Esophagus (tissue), 2 donors: ENCODE results near the gene SLC25A24. TPM values are rescaled to one million over a fixed set of nuclear protein-coding genes. Genes with fewer than 3 reads are reported as not detected.

ENCODE experiments used
- H3K27ac ChIP-seq, 2 donors: one replicate each; pipeline ENCODE4 v1.5.1; 2013; ENCODE audit warnings: low read depth in 2 of 2, mild to moderate bottlenecking in 2 of 2, inconsistent platforms in 1 of 2, low read length in 1 of 2, moderate library complexity in 1 of 2
- H3K27me3 ChIP-seq, 2 donors: one replicate each; pipeline ENCODE4 v1.6.1; 2013; ENCODE audit warnings: low read length in 2 of 2, control low read depth in 1 of 2, mild to moderate bottlenecking in 1 of 2; ENCODE audit not compliant: insufficient read depth in 2 of 2, control insufficient read depth in 1 of 2
- H3K36me3 ChIP-seq, 2 donors: one replicate each; pipeline ENCODE4 v1.6.1; 2013; ENCODE audit warnings: low read length in 1 of 2; ENCODE audit not compliant: control insufficient read depth in 2 of 2, insufficient read depth in 2 of 2
- H3K4me1 ChIP-seq, 2 donors: one replicate each; pipeline ENCODE4 v1.6.1; 2013; ENCODE audit warnings: low read length in 1 of 2; ENCODE audit not compliant: control insufficient read depth in 2 of 2, insufficient read depth in 2 of 2
- H3K4me3 ChIP-seq, 2 donors: one replicate each; pipeline ENCODE4 v1.5.1; 2013; ENCODE audit warnings: low read length in 2 of 2, mild to moderate bottlenecking in 2 of 2, low read depth in 1 of 2, moderate library complexity in 1 of 2
- H3K9me3 ChIP-seq, 2 donors: one replicate each; pipeline ENCODE4 v1.6.1; 2013; ENCODE audit warnings: mild to moderate bottlenecking in 2 of 2, low read depth in 1 of 2, low read length in 1 of 2, moderate library complexity in 1 of 2; ENCODE audit not compliant: control insufficient read depth in 2 of 2, insufficient read depth in 1 of 2
- WGBS, 2 donors: extraction: QIAGEN DNeasy Blood & Tissue Kit; methylation state at CpG; one replicate each; pipeline ENCODE4 v1.1.7; 2013; 5-methylcytosine and 5-hydroxymethylcytosine counted together
- polyA plus RNA-seq, 2 donors: library from polyadenylated mRNA; stranded (reverse); fragments of 200-250 nt; gene quantifications; one replicate each; pipeline ENCODE4 v1.2.3, GENCODE V29; 2013
- donor health status: healthy with polysubstance abuse.
- donor health status: Bipolar disorder and iron deficiency.

SLC25A24 gene
- polyA plus RNA-seq, 2 donors: 3.2 to 9.3 TPM

GRCh38 chr1:108124622-108125311 lies 75.4 kb downstream of the SLC25A24 start:
- H3K4me3 ChIP-seq: no peak overlapping the region
- H3K9me3 ChIP-seq: no peaks in the 10 kb centered on the region
- H3K4me1 ChIP-seq: no peaks in the 10 kb centered on the region
- 79 to 81% methylated on average over 12 of the region's 12 CpGs for WGBS, 2 donors
- H3K36me3 ChIP-seq: no peaks in the 10 kb centered on the region
- no peak overlapping the region for H3K27ac ChIP-seq
- no peaks in the 10 kb centered on the region for H3K27me3 ChIP-seq

GRCh38 chr1:108124023-108124422 lies 76.1 kb downstream of the SLC25A24 start:
- Histone ChIP-seq H3K27ac (no peak overlapping the region), H3K4me3 (no peak overlapping the region), H3K36me3 (no peaks in the 10 kb centered on the region), H3K4me1 (no peaks in the 10 kb centered on the region), H3K27me3 (no peaks in the 10 kb centered on the region), H3K9me3 (no peaks in the 10 kb centered on the region)
- 89 to 94% methylated on average over 1 of the region's 1 CpG for WGBS, 2 donors

- Histone ChIP-seq H3K4me1 (no peaks in the 10 kb centered on the region), H3K27ac (no peak overlapping the region), H3K9me3 (no peaks in the 10 kb centered on the region), H3K36me3 (no peaks in the 10 kb centered on the region), H3K4me3 (no peak overlapping the region), H3K27me3 (no peaks in the 10 kb centered on the region)
- 77 to 82% methylated on average over 33 of the region's 36 CpGs for WGBS, 2 donors
Measured at GRCh38 chr1:108121358-108122143, 78.6 kb downstream of the SLC25A24 start.

GRCh38 chr1:108120163-108120562 lies 80.0 kb downstream of the SLC25A24 start:
- no peaks in the 10 kb centered on the region for H3K9me3 ChIP-seq
- 88 to 93% methylated on average over 6 of the region's 6 CpGs for WGBS, 2 donors
- H3K27me3 ChIP-seq: no peaks in the 10 kb centered on the region
- H3K27ac ChIP-seq: no peak overlapping the region
- no peaks in the 10 kb centered on the region for H3K4me1 ChIP-seq
- no peak overlapping the region for H3K4me3 ChIP-seq
- no peaks in the 10 kb centered on the region for H3K36me3 ChIP-seq

- WGBS, 2 donors: 63 to 66% methylated on average over 5 of the region's 5 CpGs
- Histone ChIP-seq H3K4me1 (no peaks in the 10 kb centered on the region), H3K27ac (no peak overlapping the region), H3K27me3 (no peaks in the 10 kb centered on the region), H3K4me3 (no peak overlapping the region), H3K36me3 (no peaks in the 10 kb centered on the region), H3K9me3 (no peaks in the 10 kb centered on the region)
Measured at GRCh38 chr1:108119500-108119899, 80.6 kb downstream of the SLC25A24 start.

GRCh38 chr1:108117945-108118902 lies 81.9 kb downstream of the SLC25A24 start:
- H3K4me1 ChIP-seq: no peaks in the 10 kb centered on the region
- WGBS, 2 donors: 83 to 85% methylated on average over 5 of the region's 5 CpGs
- H3K4me3 ChIP-seq: no peak overlapping the region
- no peak overlapping the region for H3K27ac ChIP-seq
- no peaks in the 10 kb centered on the region for H3K27me3 ChIP-seq
- no peaks in the 10 kb centered on the region for H3K36me3 ChIP-seq
- no peaks in the 10 kb centered on the region for H3K9me3 ChIP-seq

GRCh38 chr1:108117237-108117636 lies 82.9 kb downstream of the SLC25A24 start:
- Histone ChIP-seq H3K36me3 (no peaks in the 10 kb centered on the region), H3K4me3 (no peak overlapping the region), H3K27ac (no peak overlapping the region), H3K4me1 (no peaks in the 10 kb centered on the region), H3K9me3 (no peaks in the 10 kb centered on the region), H3K27me3 (no peaks in the 10 kb centered on the region)
- 96 to 100% methylated on average over 1 of the region's 1 CpG for WGBS, 2 donors

GRCh38 chr1:108114033-108114599 lies 86.0 kb downstream of the SLC25A24 start:
- H3K4me3 ChIP-seq: no peak overlapping the region
- H3K27me3 ChIP-seq: no peaks in the 10 kb centered on the region
- 64 to 73% methylated on average over 4 of the region's 4 CpGs for WGBS, 2 donors
- H3K4me1 ChIP-seq: no peaks in the 10 kb centered on the region
- H3K9me3 ChIP-seq: no peaks in the 10 kb centered on the region
- no peaks in the 10 kb centered on the region for H3K36me3 ChIP-seq
- no peak overlapping the region for H3K27ac ChIP-seq

- no peaks in the 10 kb centered on the region for H3K36me3 ChIP-seq
- no peak overlapping the region for H3K4me3 ChIP-seq
- H3K9me3 ChIP-seq: no peaks in the 10 kb centered on the region
- no peaks in the 10 kb centered on the region for H3K27me3 ChIP-seq
- WGBS, 2 donors: 49 to 51% methylated on average over 3 of the region's 3 CpGs
- no peaks in the 10 kb centered on the region for H3K4me1 ChIP-seq
- no peak overlapping the region for H3K27ac ChIP-seq
Measured at GRCh38 chr1:108113496-108113895, 86.6 kb downstream of the SLC25A24 start.
